ENCODE data around the gene DDHD1.

DDHD1 gene

GRCh38 chr14:53035336-53036210 is 117.5 kb downstream of the DDHD1 start:
- no peak for DNase-seq (ENCODE audit: low read depth, low spot score)
- H3K27ac ChIP-seq: no peak overlapping the region

GRCh38 chr14:53034688-53035230 is 118.4 kb downstream of the DDHD1 start:
- DNase-seq (ENCODE audit: low read depth, low spot score): no peak
- no peak overlapping the region for H3K27ac ChIP-seq

DNA sequence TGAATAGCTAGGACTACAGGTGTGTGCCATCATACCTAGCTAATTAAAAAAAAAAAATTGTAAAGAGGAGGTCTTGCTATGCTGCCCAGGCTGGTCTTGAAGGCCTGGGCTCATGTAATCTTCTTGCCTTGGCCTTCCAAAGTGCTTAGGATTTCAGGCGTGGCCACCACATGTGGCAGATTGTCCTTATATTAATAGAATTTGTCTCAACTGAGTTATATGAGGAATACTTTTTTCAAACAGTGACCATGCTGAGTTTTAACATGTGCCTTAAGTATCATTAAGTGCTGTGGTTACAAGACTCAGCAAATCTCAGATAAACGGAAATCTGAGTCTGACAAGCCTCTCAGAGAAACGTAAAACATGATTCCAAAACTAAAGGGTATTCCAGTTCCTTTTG is 119.1 kb downstream of the DDHD1 start:
- no peak overlapping the region for H3K27ac ChIP-seq
- no peak for DNase-seq (ENCODE audit: low read depth, low spot score)

DNA sequence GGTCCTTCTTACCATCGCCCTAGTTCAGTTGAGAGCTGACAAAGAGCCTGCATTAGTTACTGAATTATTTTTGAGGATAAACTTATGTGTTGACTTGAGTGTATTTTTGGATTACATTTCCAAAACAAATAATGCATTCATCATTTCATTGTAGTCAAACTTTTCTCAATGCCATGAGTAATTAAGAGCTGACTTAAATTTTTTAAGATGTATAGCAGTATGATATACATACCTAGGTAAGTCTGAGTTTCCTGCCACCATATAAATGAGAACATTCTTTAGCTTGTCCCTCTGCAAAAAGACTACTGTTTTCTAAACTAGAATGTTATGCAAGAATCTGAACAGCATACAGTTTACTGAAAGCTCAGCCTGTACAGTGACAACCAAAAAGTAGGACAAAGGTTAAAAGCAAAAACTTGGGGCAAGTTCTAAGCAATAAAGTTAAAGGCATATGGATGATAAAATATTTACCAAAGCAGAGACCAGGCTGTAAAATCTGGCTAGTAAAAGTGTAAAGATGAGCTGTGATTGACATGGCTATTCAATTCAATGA is 120.2 kb downstream of the DDHD1 start:
- H3K27ac ChIP-seq: no peak overlapping the region
- no peak for DNase-seq (ENCODE audit: low read depth, low spot score)

DNA sequence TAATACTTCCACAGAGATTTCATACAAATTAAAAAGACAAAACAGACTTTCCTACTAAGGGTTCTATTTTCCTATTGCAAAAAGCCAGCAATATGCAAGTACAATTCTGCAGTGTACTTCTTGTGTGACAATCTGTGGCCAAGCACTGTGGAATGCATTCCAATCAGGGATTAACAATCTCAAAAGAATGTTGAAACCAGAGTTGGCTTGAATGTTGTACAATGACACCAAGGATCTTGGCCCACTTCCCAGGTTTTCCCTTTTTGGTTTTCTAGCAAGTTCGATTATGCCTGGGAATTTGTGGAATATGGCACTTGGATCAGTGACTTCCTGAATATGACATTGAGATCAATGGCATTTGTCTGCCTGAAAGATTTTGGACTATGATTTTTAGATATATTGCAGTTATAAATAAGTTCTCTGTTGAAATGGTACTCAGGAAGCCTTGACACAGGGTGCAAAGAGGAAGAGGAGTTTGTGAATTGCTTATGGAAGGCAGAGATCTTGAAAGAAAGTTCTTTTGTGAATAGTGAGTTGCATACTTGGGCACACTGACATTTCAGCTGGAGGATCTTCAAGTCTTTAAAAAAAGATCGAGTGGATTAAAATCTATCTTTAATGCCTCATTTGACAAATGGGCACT is 120.8 kb downstream of the DDHD1 start:
- no peak overlapping the region for H3K27ac ChIP-seq
- DNase-seq (ENCODE audit: low read depth, low spot score): no peak

DNA sequence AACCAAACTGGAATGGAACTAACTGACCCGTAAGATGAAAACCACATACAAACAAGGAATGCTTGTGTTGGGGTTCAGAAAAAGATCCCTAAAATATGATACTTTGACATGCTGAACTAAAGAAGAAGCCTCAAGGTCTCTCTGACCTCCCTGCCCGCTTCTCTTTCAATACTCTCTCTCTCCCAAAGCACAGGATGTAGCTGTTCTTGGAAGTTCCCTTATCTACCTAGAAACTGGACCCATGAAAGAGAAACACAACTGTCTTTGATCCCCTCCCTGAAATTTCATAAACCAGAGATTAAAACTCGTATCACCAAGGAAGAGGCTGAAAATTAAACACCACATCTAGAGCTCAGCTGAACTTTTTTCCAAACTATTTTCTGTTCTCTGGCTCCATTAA is 125.6 kb downstream of the DDHD1 start:
- H3K27ac ChIP-seq: no peak overlapping the region
- no peak for DNase-seq (ENCODE audit: low read depth, low spot score)

DNA sequence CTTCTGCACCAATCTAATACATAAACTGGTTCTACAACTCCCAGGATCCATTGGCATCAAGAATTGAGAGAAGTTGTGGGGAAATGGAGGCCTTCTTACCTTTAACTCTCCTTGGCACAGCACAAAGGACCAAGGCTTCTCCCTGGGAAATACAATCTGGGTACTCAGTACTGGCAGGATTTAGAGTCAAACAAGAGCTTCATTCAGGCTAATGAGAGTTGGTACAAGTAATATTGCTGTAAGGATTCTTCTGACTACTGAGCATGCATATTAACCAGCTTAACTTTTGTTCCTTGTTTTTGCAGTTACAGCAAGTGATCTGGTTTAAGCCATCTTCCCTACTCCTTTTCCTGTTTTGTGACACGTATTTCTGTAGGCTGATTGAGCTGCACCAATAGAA is 126.1 kb downstream of the DDHD1 start:
- DNase-seq (ENCODE audit: low read depth, low spot score): no peak
- H3K27ac ChIP-seq: no peak overlapping the region

DNA sequence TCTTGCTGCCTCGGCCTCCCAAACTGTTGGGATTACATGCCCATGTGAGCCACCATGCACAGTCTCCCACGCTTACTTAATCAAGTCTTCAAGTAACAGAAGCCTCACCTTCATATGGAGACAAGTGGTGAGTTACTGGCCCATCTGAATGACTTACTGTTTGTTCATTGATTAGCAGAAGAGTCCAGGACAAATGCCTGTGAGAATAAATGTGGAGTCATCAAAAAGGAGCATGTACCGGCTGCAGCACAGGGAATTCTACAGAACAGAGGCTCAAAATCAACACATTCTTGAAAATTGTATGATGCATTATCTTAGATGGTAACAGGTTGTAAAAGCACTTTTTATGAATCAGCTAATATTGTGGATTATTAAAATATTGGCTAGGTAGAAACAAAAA is 129.8 kb downstream of the DDHD1 start:
- H3K27ac ChIP-seq: no peak overlapping the region
- DNase-seq (ENCODE audit: low read depth, low spot score): no peak

- H3K27ac ChIP-seq: no peak overlapping the region
- DNase-seq (ENCODE audit: low read depth, low spot score): no peak
Measured at GRCh38 chr14:53022593-53022992, 130.5 kb downstream of the DDHD1 start.

GRCh38 chr14:53020193-53020932 is 132.8 kb downstream of the DDHD1 start:
- H3K27ac ChIP-seq: no peak overlapping the region
- no peak for DNase-seq (ENCODE audit: low read depth, low spot score)

DNA sequence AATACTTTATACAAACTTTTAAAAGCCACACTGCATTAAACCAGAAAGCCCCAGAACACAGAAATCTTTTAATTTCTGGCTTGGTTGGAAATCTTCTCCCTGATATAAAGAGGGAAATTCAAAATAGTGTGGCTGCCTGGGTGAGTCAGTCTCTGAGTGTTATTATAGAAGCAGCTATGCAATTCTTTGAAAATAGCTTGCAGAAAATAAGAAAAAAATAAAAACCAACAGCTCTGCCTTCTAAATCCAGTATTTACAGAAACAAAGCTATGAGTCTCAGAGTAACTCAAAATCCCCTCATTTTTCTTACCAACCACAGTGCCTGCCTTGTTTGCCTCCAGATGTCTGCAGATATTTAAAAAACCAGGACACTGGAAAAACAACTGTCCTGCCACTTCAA is 133.7 kb downstream of the DDHD1 start:
- no peak for DNase-seq (ENCODE audit: low read depth, low spot score)

DNA sequence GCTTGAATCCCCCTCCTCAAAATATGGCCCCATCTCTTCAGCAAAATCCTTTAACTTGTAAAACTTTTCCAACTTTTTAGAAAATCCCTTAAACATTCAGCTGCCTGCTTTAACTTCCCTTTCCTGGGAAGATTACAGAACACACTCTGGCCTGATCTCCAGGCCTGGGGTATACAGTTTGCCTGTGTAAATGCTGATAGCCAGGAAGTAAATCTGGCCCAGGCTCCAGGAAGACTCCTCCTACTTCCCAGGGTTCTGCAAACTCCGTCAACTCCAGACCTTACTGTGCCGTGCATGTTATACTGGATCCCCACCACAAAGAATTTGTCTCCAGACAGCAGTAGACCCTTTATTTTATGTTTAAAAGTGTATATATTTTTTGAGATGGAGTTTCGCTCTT is 135.3 kb downstream of the DDHD1 start:
- H3K27ac ChIP-seq: no peak overlapping the region
- no peak for DNase-seq (ENCODE audit: low read depth, low spot score)

More for the DNA sequence above, 133.7 kb downstream of the DDHD1 start:
- no peak overlapping the region for H3K27ac ChIP-seq

- no peak for DNase-seq (ENCODE audit: low read depth, low spot score)
- H3K27ac ChIP-seq: no peak overlapping the region
Measured at GRCh38 chr14:53016919-53017318, 136.2 kb downstream of the DDHD1 start.

DNA sequence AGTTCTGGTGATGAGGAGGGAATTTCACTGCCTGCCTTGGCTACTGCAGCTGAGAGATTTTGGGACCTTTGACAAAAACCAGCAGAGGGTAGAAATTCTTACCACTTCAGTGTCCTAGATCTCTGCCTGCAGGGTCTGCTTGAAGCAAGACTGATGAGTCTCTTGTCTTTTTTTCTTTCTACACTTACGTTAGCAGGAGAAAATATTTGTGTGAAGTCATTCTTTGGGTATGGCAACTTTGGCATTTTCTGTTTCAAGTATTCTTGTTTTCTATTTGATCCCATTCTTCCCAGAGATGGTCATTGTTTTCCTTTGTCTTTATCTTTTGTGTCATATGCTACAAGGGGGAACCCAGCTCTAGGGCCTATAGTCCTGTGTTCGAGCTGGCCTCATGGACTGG is 136.6 kb downstream of the DDHD1 start:
- H3K27ac ChIP-seq: no peak overlapping the region
- DNase-seq (ENCODE audit: low read depth, low spot score): no peak

DNA sequence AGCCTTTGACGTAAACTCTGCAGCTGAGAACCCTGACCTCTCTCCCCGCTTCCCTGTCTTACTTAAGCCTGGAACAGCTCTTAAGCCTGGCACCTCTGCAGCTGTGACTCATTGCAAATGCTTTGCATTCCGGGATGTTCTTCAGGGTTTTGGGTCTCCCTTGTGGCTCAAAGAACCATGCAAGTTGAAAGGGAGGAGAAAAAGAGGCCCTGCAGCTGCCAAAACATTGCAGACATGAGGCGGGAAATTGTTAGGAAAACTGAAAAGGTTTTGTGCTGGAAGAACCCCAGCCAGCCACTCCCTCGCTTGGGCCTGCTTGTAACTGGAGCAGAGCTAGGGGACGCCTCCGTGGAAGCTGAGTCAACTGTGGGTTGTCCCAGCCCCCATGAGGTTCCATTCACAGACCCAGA is 142.1 kb downstream of the DDHD1 start:
- no peak overlapping the region for H3K27ac ChIP-seq
- DNase-seq (ENCODE audit: low read depth, low spot score): no peak

DNA sequence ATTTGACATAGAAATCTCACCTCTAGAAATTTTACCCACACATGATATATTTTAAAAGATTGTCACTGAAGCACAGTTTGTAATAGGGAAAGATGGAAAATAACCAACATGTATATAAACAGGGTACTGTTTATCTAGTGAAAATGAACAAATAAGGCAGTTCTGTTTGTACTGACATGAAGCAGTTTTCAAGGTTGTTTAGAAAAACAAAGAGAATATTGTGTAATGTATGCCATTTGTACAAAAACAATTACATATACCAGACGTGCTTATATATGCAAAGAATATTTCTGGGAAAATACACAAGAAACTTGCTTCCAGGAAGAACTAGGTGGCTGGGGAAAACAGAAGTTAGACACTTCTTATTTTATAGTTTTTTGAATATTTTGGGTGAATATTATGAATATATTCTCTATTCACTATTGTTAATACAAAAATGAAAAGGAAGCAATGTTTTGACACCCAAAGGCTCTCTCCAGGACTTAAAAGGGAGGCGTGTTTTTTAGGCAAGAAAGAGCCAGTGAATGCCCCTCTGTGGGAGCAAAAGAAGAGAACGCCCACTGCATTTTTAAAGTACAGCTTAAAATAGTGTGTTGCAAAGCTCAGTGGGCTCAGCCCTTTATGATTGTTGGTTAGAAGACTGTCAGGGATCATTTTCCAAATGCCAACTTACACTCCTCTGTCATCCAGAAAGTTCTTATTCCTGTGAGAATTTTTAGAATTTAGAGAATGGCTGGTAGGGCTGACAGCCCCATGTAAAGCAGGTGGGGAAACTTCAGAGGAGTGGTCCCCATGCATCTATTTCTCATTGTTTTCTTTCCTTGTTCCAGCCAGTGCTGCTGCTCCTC is 142.7 kb downstream of the DDHD1 start:
- no peak overlapping the region for H3K27ac ChIP-seq
- DNase-seq (ENCODE audit: low read depth, low spot score): no peak

DNA sequence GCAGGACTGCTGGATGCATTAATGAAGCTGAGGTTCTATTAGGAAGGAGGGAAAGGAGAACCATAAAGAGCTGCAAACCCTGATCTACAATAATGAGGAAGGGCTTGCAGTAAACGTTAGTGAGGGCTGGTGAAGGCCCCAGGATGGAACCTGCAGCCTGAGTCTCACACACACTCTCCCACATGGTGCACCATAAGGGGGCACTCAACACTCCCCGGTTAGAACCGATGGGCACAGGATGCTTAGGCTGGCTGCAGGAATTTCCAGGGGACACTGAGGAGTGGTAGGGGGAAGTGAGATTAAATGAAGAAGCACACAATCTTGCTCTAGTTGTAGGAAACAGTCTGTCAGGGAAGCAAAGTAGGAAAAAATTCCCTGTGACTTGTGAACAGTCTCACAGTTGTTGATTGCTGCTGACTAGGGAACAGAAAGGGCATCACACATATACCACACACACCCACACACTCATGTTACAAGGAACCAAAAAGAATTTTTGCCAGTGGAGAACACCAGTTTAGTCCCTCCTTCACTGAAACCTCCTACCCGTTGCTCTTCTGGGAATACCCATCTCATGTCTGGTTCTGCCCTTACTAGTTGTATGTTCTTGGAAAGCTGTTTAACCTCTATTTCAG is 146.1 kb downstream of the DDHD1 start:
- H3K27ac ChIP-seq: no peak overlapping the region
- DNase-seq (ENCODE audit: low read depth, low spot score): no peak

- no peak overlapping the region for H3K27ac ChIP-seq
- DNase-seq (ENCODE audit: low read depth, low spot score): no peak
Measured at GRCh38 chr14:53004976-53005375, 148.1 kb downstream of the DDHD1 start.

DNA sequence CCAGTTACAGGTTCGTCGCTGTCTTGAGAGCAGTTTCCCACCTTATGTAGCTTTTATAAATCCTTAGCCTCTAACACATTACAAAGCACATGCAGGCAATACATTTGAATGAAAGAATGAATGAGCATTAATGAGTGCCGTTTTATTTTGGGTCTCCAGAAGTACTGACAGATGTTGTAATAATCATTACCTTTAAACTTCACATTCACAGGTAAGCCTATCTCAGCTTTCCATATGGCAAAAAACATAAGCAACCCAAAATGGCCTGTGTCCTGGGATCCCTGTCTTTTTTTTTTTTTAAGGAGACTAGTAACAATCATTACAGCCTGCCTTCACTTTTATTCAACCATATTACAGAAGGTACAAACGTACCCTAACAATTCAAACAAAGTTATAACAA is 149.3 kb downstream of the DDHD1 start:
- DNase-seq (ENCODE audit: low read depth, low spot score): no peak
- no peak overlapping the region for H3K27ac ChIP-seq

Data from epithelial cell of prostate (primary cell).